GM11168 (cell line): ENCODE data around the gene RNU2-63P.
"Not testable (repeated sequence)": the region's sequence is repeated elsewhere in the genome, so short reads cannot be mapped to it uniquely, and the experiment has no call there.

Experiments used
- in situ Hi-C: fragments of 300-500 bp; cut with MboI; formaldehyde crosslinking; loops from one replicate; pipeline ENCODE4 v1.12.0; 2022; ENCODE audit warnings: low sequenced_read_pairs; ENCODE audit not compliant: unreplicated experiment

Gene RNU2-63P

GRCh38 chr2:87992569-87992968, 23.8 kb downstream of the RNU2-63P start:
- in situ Hi-C loops, result loop anchor here (5.0 kb wide), 1 partner anchor 1090 kb away; no protein-coding TSS in a partner anchor

- in situ Hi-C loops, result not testable (repeated sequence)
These were observed 28.9 kb downstream of the RNU2-63P start for GRCh38 chr2:87987473-87987872.

GRCh38 chr2:87985902-87986301, 30.4 kb downstream of the RNU2-63P start:
- in situ Hi-C loops, result not testable (repeated sequence)

- in situ Hi-C loops, result not testable (repeated sequence)
These were observed 35.2 kb downstream of the RNU2-63P start for GRCh38 chr2:87981182-87981581.

- in situ Hi-C loops, result not testable (repeated sequence)
These were observed 44.0 kb downstream of the RNU2-63P start for GRCh38 chr2:87972385-87972784.
